GM11168 (cell line): Measurements from ENCODE around the gene MTUS2.
"Not testable (repeated sequence)": the region's sequence is repeated elsewhere in the genome, so short reads cannot be mapped to it uniquely, and the experiment has no call there.

Experiments
- in situ Hi-C: fragments of 300-500 bp; cut with MboI; formaldehyde crosslinking; loops from one replicate; pipeline ENCODE4 v1.12.0; 2022; ENCODE audit warnings: low sequenced_read_pairs; ENCODE audit not compliant: unreplicated experiment

The MTUS2 gene

GRCh38 chr13:28954419-28954725 lies 134.2 kb downstream of the MTUS2 start:
- in situ Hi-C loops = no loop called here

DNA sequence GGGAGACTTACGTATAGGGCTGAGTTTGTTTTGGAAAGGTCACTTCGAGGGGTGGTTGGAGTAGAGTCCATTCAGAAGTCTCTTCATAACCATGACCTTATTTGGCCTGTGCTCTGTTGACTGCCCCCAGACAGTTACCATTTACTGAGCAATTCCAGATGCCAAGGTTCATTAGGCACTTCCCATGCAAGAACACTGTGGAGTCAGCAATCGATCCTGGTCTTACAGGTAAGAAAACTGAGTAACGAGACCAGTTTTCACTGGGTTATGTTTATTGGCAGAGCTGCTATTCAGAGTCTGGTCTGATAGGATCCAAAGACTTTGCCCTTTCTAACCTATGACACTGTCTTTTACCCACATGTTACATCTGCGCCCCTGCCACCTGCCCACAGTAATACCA lies 134.7 kb downstream of the MTUS2 start:
- in situ Hi-C loops = no loop called here

DNA sequence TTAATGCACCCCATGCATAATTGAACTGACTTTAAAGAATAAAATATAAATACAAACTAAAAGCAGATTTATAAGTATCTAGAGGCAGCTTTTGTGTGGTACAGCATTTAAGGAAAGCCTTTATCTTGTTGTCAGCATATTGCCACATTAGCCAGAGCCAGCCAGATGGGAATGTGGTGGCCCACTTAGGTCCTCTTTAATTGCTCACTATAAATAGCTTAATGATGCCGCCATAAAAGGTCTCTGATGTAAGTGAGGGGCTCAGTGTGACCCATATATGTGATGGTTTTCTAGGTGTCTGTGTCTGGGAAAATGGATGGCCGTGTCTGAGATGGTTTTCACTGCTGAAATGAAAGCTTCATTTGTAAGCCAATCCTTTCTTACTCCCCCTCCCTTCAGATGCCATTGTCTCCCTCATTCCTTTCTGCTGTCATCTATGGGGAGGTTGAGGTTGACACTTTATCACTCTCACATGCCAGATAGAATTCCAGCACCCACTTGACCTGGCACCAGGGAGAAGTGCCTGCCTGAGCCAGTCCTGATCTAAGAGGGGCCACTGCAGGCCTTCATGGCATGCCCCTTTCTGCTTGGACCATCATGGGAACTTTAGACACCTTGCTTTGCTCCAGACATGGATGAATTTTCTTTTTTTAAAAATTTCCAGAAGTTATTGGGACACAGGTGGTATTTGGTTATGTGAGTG lies 135.3 kb downstream of the MTUS2 start:
- in situ Hi-C loops = no loop called here

DNA sequence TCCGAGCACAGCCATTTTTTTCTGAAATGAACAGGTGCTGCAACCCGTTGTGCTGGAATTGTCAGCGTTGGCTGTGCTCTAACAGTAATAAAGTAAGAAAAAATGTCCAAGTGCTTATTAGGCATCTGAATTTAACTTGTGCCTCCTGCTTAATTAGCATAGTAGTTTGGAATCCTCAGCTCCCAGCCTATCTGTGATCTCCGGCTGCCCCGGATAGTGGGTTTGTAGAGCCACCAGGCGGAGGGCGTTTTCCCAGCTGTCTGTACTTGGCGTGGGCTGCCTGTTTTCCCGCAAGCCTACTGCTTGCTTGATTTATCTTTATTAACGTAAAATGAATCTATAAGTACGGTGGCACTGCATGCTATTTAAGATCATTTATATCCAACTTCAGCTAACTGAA lies 137.9 kb downstream of the MTUS2 start:
- in situ Hi-C loops = no loop called here

DNA sequence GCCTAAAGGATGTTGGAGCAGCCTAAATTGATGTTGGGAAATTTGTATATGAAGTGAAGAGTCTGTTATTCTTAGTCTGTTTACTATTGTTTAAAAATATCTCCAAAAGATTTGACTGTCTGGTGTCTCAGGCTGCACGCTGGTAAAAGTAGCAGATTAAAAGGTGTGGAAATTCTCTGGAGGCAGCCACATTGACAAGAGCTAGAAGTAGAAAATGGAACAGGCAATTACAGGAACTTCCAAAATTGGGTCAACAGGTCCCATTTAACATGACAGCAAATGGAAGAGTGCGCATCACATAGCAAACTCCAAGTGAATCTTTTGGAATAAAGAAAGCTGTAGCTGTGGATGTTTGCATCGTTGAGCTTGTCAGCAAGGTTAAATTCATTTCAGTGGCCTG lies 138.3 kb downstream of the MTUS2 start:
- in situ Hi-C loops = no loop called here

DNA sequence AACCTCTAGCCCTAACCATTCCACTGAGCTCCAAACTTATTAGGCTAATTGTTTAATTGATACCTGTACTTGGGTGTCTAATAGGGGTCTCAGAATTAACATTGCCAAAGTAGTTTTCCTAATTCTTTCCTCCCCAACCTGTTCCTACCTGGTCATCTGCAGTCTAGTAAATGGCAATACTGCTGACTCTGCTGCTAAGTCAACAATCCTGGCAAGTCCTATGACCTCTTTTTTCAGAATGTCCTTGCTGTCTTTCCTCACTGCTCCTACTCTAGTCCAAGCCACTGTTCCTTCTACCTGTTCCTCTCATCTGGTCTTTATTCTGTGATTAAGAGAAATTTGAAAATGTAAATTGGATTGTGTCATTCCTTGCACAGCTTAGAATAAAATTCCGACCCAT lies 143.9 kb downstream of the MTUS2 start:
- in situ Hi-C loops = no loop called here

DNA sequence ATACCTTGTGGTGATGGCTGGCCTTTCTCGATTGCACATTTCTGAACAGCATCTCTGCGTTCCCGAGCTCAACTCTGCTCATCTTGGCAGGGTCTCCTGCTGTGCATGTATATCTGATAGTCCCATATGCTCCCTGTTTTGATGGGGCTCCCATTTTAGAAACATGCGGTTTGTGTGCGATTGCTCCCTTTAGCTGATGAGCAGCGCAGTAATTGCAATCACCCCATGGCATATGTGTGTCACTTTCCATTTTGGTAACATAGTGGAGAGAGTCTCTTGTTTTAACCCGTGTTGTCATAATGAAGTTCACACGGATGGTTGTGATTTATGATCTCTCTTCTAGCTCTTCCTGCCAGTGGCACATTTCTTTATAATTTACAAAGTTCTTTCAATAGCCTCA lies 144.7 kb downstream of the MTUS2 start:
- in situ Hi-C loops = no loop called here

- in situ Hi-C loops = no loop called here
Observed at GRCh38 chr13:28967029-28967915, 147.1 kb downstream of the MTUS2 start.

DNA sequence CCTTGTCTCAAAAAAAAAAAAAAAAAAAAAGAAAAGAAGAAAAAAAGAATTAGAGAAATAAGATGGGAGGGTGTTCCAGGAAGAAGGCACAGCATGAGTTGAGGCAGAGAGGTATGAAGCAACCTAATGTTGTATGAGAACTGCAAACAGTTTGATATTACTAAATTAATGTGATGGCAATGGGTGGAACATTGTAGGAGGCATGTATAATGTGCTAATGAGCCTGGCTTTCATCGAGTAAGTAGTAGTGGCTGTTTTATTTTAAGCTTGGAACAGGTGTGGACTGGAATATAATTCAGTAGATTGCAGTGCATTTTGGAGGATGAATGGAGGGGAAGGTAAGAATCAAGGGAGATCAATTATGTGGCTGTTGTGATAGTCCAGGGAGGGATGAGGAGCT lies 156.1 kb downstream of the MTUS2 start:
- in situ Hi-C loops = no loop called here

DNA sequence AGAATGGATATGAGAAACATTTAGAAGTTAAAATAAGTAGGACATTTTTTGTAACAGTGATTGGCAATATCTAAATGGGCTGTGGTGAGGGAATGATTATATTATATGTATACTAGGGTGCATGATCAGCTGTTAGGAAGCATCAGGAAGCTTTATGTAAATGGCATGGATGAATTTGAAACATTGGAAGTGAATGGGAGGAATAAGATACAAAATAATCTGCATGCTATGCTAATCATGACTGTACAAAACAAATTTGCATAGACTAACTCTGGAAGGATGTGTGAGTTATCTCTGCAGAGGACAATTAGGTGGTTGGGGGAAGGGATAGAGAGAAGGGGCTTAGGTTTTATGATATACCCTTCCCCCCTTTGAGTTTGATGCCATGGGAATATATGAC lies 156.5 kb downstream of the MTUS2 start:
- in situ Hi-C loops = no loop called here

DNA sequence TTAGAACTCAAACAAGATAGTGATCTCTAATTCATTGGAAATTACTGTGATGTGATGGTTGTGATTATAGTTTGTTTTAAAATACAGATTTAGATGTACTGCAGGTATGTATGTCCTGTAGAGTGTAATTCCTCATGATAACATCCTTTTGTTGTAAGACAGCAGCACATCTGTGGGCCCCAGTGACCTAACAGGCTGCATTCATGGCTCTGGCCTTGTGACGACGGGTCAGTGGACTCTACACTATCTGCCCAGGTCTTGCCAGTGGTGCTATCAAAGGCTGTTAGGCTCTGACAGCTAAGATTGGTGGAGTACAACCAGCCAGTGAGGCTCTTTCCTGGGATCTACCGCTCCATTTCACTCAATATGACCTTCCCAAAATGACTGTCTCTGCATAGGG lies 158.4 kb downstream of the MTUS2 start:
- in situ Hi-C loops = no loop called here

- in situ Hi-C loops = no loop called here
Observed at GRCh38 chr13:28981530-28981929, 161.4 kb downstream of the MTUS2 start.

DNA sequence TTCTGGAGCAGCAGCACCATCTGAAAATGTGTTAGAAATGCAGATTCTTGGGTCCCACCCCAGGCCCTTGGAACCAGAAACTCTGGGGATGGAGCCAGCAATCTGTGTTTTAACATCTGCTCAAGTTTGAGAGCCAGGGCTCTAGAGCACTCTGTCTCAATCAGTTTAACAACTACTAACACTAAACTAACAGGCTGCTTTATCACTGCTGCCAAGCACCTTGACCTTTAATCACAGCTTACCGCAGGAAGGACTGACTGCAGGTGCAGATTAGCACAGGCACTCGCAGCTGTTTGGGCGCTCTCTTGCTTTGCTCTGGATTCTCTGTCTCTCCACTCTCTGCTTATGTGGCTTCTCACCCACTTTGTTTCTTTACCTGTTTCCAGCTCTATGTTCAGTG lies 163.5 kb downstream of the MTUS2 start:
- in situ Hi-C loops = no loop called here

- in situ Hi-C loops = no loop called here
Observed at GRCh38 chr13:28984326-28984725, 164.2 kb downstream of the MTUS2 start.

- in situ Hi-C loops = no loop called here
Observed at GRCh38 chr13:28984825-28985224, 164.7 kb downstream of the MTUS2 start.

GRCh38 chr13:28990378-28990777 lies 170.2 kb downstream of the MTUS2 start:
- in situ Hi-C loops = not testable (repeated sequence)

DNA sequence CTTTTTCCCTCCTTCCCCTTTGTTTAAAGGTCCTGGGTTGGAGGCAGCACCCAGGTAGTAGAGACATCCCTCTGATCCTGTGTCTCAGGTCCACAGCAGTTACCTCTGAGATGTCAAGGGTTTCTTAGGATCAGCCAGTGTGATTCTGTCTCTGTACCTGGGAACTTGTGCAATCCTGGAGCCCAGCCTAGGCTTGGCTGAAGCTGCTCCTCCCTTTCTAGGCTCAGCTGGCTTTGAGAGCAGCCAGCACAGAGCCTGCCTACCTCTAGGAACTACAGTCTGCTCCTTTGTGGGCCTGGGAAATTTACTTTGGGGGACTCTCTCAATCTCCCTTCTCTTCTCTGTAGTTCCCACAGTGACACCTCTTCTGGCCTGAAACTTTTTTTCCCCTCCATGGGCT lies 171.6 kb downstream of the MTUS2 start:
- in situ Hi-C loops = no loop called here

- in situ Hi-C loops = no loop called here
Observed at GRCh38 chr13:29000826-29001225, 180.7 kb downstream of the MTUS2 start.

- in situ Hi-C loops = no loop called here
Observed at GRCh38 chr13:29005035-29005762, 185.1 kb downstream of the MTUS2 start.

DNA sequence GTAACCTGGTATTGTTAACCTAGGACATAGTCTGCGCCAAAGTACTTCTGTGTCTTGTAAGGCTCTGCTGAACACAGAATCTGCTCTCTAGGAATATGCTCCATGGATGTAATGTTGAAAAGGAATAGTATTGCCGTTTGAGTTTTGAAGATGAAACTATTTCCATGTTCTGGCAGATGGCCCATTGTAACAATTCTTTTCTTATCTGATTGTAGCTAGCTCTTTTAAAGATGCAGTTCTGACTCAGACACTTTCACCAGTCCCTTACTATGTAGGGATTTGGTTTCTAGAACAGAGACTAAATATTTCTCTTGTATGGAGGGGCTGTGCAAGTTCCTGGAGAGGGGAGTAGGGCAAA lies 185.6 kb downstream of the MTUS2 start:
- in situ Hi-C loops = no loop called here

DNA sequence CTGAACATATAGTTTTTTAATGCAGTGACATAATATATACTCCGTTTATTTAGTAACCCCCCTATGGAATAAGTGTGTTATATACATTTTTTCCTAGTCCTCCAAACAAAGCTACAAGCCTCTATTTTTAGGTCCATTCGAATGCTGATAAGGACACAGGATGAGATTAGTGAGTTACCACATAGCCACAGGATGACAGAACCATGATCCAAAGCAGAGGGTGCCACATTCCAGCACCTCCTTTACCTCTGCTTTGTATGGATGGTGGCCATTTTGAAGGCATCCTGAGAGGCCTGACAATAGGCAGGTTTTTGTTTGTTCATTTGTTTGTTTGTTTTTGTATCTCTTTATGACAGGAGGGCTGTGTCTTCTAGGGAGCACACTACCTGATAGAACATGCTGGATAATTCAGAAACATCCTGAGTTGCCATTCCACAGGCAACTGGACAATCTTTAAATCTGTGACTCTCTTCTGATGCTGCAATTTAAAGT lies 186.3 kb downstream of the MTUS2 start:
- in situ Hi-C loops = no loop called here
